Neural cell (in vitro differentiated cells): ENCODE results near the gene CACNA2D1.

Experiments used
- CTCF ChIP-seq: fragments of 450-650 bp; IDR thresholded peaks from 2 replicates; pipeline ENCODE4 v1.5.1; 2014; ENCODE audit warnings: antibody characterized with exemption, mild to moderate bottlenecking, moderate library complexity; ENCODE audit not compliant: poor library complexity, severe bottlenecking
- SMC3 ChIP-seq: fragments of 450-650 bp; conservative IDR thresholded peaks from 2 replicates; pipeline ENCODE4 v1.6.1; 2014; ENCODE audit warnings: antibody characterized with exemption, mild to moderate bottlenecking, moderate library complexity; ENCODE audit not compliant: poor library complexity
- TAF1 ChIP-seq: IDR thresholded peaks from 2 replicates; pipeline ENCODE4 v1.6.1; 2012; ENCODE audit warnings: low read depth

GRCh38 chr7:81934596-81935301 is 508.8 kb downstream of the CACNA2D1 start:
- TF ChIP-seq CTCF, result no peak
- TF ChIP-seq SMC3, result no peak
- no peak for TF ChIP-seq TAF1
